Subcutaneous adipose tissue (tissue), 4 donors: ENCODE results near the gene GNS. TPM values are rescaled to one million over a fixed set of nuclear protein-coding genes. Genes with fewer than 3 reads are reported as not detected.

Source experiments
- CTCF ChIP-seq: fragments of 450-650 bp; IDR thresholded peaks from one replicate; pipeline ENCODE4 v1.5.1; 2016; ENCODE audit warnings: low read depth, mild to moderate bottlenecking, control low read depth, antibody characterized with exemption, moderate library complexity
- total RNA-seq, 4 donors: library from RNA; depleted of rRNA; stranded (reverse); fragments of >200 nt; gene quantifications; one replicate each; pipeline ENCODE4 v1.1.0, GENCODE V29; 2016

GNS gene
- total RNA-seq, 4 donors from 2014 or later = 143 to 384 (median 184) TPM

DNA sequence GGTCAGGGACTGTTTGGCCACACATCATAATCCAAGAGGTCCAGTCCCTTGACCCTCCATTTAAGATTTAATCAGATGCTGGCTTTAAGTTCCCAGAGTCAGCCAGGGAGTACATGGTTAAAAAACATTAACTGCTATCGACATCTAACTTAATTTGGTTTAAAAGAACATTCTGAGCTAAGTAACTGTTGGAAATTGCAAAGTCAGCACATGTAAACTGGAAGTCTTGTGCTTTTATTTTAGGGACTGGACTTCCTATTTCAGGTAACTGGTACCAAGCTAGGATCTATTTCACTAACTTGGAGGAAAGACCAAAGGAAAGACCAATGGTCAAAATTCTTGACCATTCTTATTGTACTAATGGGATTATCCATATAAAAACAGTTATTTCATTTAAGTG lies 40.6 kb downstream of the GNS start:
- TF ChIP-seq CTCF = no peak

DNA sequence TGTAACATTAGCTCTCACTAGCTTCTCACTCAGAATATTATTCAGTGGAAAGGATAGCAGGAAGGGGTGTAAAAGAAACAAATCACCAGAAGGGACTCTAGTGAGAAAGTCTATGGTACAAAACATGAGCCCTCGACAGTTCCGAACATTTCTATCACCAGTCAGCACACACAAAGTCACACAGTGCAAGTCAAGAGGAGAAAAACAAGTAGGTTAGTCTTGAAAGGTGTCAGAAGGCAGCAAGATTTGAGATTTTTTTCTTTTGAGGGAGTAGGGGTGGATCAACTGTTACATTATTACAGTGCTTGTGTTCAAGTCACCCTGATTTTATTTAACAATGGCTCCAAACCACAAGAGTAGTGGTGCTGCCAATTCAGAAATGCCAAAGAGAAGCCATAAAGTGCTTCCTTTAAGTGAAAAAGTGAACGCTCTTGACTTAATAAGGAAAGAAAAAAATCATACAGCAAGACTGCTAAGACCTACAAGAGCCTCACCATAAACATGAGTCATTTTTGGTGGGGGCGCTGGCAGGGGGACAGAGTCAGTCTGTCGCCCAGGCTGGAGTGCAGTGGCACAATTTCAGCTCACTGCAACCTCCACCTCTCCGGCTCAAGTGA lies 42.3 kb downstream of the GNS start:
- no peak for TF ChIP-seq CTCF

GRCh38 chr12:64716371-64716770 lies 42.8 kb downstream of the GNS start:
- no peak for TF ChIP-seq CTCF

- TF ChIP-seq CTCF = no peak
Observed at GRCh38 chr12:64714551-64714968, 44.6 kb downstream of the GNS start.

DNA sequence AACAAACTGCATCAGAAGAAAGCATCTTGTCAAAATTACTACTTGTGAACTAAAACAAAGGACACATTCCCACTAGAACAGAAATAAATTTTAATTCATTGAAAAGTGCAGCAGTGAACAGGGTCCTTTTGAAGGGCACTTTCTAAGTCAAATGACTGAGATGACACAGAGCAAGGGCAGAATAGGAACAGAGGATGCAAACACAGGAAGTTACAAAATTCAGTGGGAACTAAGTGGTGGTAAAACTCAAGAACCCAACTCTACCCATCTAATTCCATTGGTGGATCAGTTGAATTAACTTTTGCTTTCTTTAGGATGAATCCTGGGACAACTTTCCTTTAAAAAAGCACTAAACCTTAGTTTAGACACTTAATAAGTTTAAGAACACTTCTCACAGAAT lies 45.8 kb downstream of the GNS start:
- TF ChIP-seq CTCF = no peak

DNA sequence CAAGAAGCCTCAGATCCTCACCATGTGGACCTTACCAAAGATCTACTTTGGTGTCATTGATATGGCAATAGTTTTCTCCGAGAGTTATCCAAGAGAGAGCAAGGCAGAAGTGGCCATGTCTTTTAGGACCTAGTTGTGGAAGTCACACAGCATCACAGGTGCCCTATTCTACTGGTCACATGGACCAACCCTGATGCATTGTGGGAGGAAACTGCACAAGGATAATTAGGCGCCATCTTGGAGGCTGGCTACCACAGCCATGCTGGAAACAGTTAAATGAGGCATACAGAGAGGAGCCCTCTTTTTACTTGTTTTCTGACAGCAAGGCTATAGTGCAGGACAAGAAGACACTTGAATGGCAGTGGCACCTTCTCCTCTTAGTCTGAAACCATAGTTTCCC lies 49.8 kb downstream of the GNS start:
- TF ChIP-seq CTCF = no peak

DNA sequence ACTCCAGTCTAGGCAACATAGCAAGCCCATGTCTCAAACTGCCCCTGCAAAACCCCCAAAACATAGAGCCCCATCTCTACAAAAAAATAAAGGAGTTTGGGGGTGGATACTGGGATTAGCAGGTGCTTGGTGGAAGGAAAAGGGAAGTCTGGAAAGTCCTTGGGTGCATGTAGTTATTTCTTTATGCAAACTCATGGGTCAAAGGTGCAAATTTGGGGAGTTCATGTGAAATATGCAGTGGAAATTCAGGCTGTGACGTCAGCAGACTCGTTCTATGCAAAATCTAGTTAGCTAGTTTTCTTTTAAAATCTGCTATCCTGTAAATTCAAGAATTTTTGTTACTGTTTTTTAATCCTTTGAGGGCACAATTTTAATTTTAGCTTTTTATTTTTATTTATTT lies 51.3 kb downstream of the GNS start:
- TF ChIP-seq CTCF = no peak
